DND-41 (cell line): ENCODE data around the gene LSM14A.

Experiments used
- ATAC-seq: fragments of 200-7000 bp; cut with Tn5 transposase; 3 replicates; pipeline ENCODE4 v1.9.1; 2021; ENCODE audit warnings: low read depth; ENCODE audit not compliant: insufficient read depth
- DNase-seq: peaks from one replicate; pipeline ENCODE4 v3.0.0-alpha.2; 2020
- H2AFZ ChIP-seq: 2 replicates; pipeline ENCODE4 v1.6.0; 2012; ENCODE audit warnings: low read depth, low read length
- H3K27ac ChIP-seq: 2 replicates; pipeline ENCODE4 v1.5.1; 2012; ENCODE audit warnings: low read length, inconsistent platforms
- H3K27me3 ChIP-seq: fragments of 200-600 bp; sonication (generic); 2 replicates; pipeline ENCODE4 v1.6.0; 2012; ENCODE audit warnings: low read length, mild to moderate bottlenecking, inconsistent platforms; ENCODE audit not compliant: insufficient read depth, poor library complexity
- H3K36me3 ChIP-seq: 2 replicates; pipeline ENCODE4 v1.5.1; 2012; ENCODE audit warnings: low read length, inconsistent platforms; ENCODE audit not compliant: insufficient read depth
- H3K4me1 ChIP-seq: 2 replicates; pipeline ENCODE4 v1.5.1; 2012; ENCODE audit warnings: mild to moderate bottlenecking, low read length; ENCODE audit not compliant: insufficient read depth
- H3K4me2 ChIP-seq: 2 replicates; pipeline ENCODE4 v1.6.0; 2012; ENCODE audit warnings: mild to moderate bottlenecking, moderate library complexity, low read length, inconsistent platforms; ENCODE audit not compliant: insufficient read depth
- H3K4me3 ChIP-seq, 2 experiments: fragments of 200-600 bp in 1 of 2; shearing (Covaris generic) in 1 of 2; 2 replicates each; pipeline ENCODE4 v1.5.1; 2012 to 2016; ENCODE audit warnings: inconsistent platforms in 2 of 2, low read length in 2 of 2, mild to moderate bottlenecking in 2 of 2, low read depth in 1 of 2, moderate library complexity in 1 of 2
- H3K79me2 ChIP-seq: 2 replicates; pipeline ENCODE4 v1.6.0; 2012; ENCODE audit warnings: low read length, inconsistent platforms; ENCODE audit not compliant: insufficient read depth
- H3K9ac ChIP-seq: 2 replicates; pipeline ENCODE4 v1.6.0; 2012; ENCODE audit warnings: low read depth, mild to moderate bottlenecking, inconsistent platforms, low read length, moderate library complexity
- H3K9me3 ChIP-seq: 2 replicates; pipeline ENCODE4 v1.5.1; 2012; ENCODE audit warnings: low read length, moderate library complexity, mild to moderate bottlenecking, inconsistent platforms; ENCODE audit not compliant: insufficient read depth, severe bottlenecking
- H4K20me1 ChIP-seq: 2 replicates; pipeline ENCODE4 v1.6.0; 2012; ENCODE audit warnings: low read length; ENCODE audit not compliant: insufficient read depth
- CTCF ChIP-seq: IDR thresholded peaks from 2 replicates; pipeline ENCODE4 v1.5.1; 2012; ENCODE audit warnings: borderline replicate concordance, low read length, moderate library complexity, mild to moderate bottlenecking; ENCODE audit not compliant: poor library complexity, severe bottlenecking; ENCODE audit errors: extremely low read depth
- EZH2 ChIP-seq: IDR thresholded peaks from 3 replicates; pipeline ENCODE4 v1.6.1; 2012; ENCODE audit warnings: borderline replicate concordance, low read depth, mild to moderate bottlenecking, moderate library complexity, low read length, inconsistent platforms; ENCODE audit not compliant: severe bottlenecking

LSM14A gene

GRCh38 chr19:34254046-34254697, 81.9 kb downstream of the LSM14A start, which contains the start of gene GARRE1:
TSS of gene GARRE1 (plus strand) at chr19:34254554. CDS start at chr19:34300474, 45,920 bp downstream.
- H3K27ac ChIP-seq, result peak within 1 kb of the TSS; percentile 78
- H3K36me3 ChIP-seq, result no peaks in the 10 kb centered on the region
- H3K9me3 ChIP-seq, result no peaks in the 10 kb centered on the region
- ATAC-seq, result peak; percentile 97
- peaks cover 21% of the 10 kb centered on the region for H3K4me1 ChIP-seq
- peak within 1 kb of the TSS; percentile 66 to 86 for H3K4me3 ChIP-seq
- H4K20me1 ChIP-seq, result no peaks in the 10 kb centered on the region
- H3K27me3 ChIP-seq, result no peaks in the 10 kb centered on the region
- peak within 1 kb of the TSS; percentile 99 for H2AFZ ChIP-seq
- TF ChIP-seq CTCF, result no peak
- peak within 1 kb of the TSS; percentile 97 for H3K4me2 ChIP-seq
- peaks cover 16% of the 10 kb centered on the region for H3K79me2 ChIP-seq
- H3K9ac ChIP-seq, result peak within 1 kb of the TSS; percentile 80
- peak; percentile 83 for DNase-seq

GRCh38 chr19:34254698-34255432, 82.6 kb downstream of the LSM14A start:
- H3K4me3 ChIP-seq, result peak overlapping the region; percentile 57 to 66; a peak in 3 of 4 replicates
- DNase-seq, result peak; percentile 24
- no peaks in the 10 kb centered on the region for H3K36me3 ChIP-seq
- TF ChIP-seq EZH2 (peak; percentile 28), CTCF (no peak)
- no peaks in the 10 kb centered on the region for H3K27me3 ChIP-seq
- ATAC-seq, result peak; percentile 47
- H3K4me2 ChIP-seq, result peak overlapping the region; percentile 97
- H3K9ac ChIP-seq, result peak overlapping the region; percentile 80
- peaks cover 16% of the 10 kb centered on the region for H3K79me2 ChIP-seq
- H3K9me3 ChIP-seq, result no peaks in the 10 kb centered on the region
- H3K27ac ChIP-seq, result peak overlapping the region; percentile 48; the same call in 1 of the 2 replicates
- H4K20me1 ChIP-seq, result no peaks in the 10 kb centered on the region
- H3K4me1 ChIP-seq, result peaks cover 21% of the 10 kb centered on the region
- H2AFZ ChIP-seq, result peak overlapping the region; percentile 73

GRCh38 chr19:34255546-34255945, 83.2 kb downstream of the LSM14A start:
- Histone ChIP-seq H3K27me3 (no peaks in the 10 kb centered on the region), H3K4me1 (peaks cover 21% of the 10 kb centered on the region), H3K4me3 (peak overlapping the region; percentile 57 to 66; a peak in 3 of 4 replicates), H3K4me2 (peak overlapping the region; percentile 97), H2AFZ (peak overlapping the region; percentile 73; the same call in 1 of the 2 replicates), H3K27ac (no peak overlapping the region), H3K9ac (peak overlapping the region; percentile 80), H4K20me1 (no peaks in the 10 kb centered on the region), H3K9me3 (no peaks in the 10 kb centered on the region), H3K36me3 (no peaks in the 10 kb centered on the region), H3K79me2 (peaks cover 16% of the 10 kb centered on the region)
- ATAC-seq, result no peak
- TF ChIP-seq EZH2 (no peak), CTCF (no peak)
- DNase-seq, result no peak
